PFSK-1 (cell line): ENCODE data around the gene CXCL14.

Experiments
- POLR2AphosphoS5 ChIP-seq: IDR thresholded peaks from 2 replicates; pipeline ENCODE4 v1.6.1; 2012; ENCODE audit warnings: low read depth, mild to moderate bottlenecking, control low read depth, low read length, moderate library complexity
- REST ChIP-seq, 2 experiments: IDR thresholded peaks; 2 replicates each; pipeline versions ENCODE4 v1.6.1 to v1.8.0; 2011 to 2012; ENCODE audit warnings: low read depth in 2 of 2, low read length in 2 of 2, control low read depth in 1 of 2, inconsistent platforms in 1 of 2, mild to moderate bottlenecking in 1 of 2, moderate library complexity in 1 of 2; ENCODE audit not compliant: insufficient read depth in 1 of 2
- SIN3A ChIP-seq: IDR thresholded peaks from 2 replicates; pipeline ENCODE4 v1.6.1; 2012; ENCODE audit warnings: mild to moderate bottlenecking, low read length, moderate library complexity, borderline replicate concordance; ENCODE audit not compliant: insufficient read depth
- TAF1 ChIP-seq: IDR thresholded peaks from 2 replicates; pipeline ENCODE4 v1.6.1; 2012; ENCODE audit warnings: low read length, control low read depth, borderline replicate concordance; ENCODE audit not compliant: insufficient read depth

- TF ChIP-seq REST (IDR thresholded peaks at IDR 0.05; ENCODE audit: insufficient read depth in 1 of 2, low read depth in 2 of 2, low read length in 2 of 2) (no peak), TAF1 (no peak), POLR2AphosphoS5 (no peak), SIN3A (no peak)
These were observed 31.9 kb downstream of the CXCL14 start for GRCh38 chr5:135546912-135547311.
